Measurements from ENCODE around the gene KRT38.

DNA sequence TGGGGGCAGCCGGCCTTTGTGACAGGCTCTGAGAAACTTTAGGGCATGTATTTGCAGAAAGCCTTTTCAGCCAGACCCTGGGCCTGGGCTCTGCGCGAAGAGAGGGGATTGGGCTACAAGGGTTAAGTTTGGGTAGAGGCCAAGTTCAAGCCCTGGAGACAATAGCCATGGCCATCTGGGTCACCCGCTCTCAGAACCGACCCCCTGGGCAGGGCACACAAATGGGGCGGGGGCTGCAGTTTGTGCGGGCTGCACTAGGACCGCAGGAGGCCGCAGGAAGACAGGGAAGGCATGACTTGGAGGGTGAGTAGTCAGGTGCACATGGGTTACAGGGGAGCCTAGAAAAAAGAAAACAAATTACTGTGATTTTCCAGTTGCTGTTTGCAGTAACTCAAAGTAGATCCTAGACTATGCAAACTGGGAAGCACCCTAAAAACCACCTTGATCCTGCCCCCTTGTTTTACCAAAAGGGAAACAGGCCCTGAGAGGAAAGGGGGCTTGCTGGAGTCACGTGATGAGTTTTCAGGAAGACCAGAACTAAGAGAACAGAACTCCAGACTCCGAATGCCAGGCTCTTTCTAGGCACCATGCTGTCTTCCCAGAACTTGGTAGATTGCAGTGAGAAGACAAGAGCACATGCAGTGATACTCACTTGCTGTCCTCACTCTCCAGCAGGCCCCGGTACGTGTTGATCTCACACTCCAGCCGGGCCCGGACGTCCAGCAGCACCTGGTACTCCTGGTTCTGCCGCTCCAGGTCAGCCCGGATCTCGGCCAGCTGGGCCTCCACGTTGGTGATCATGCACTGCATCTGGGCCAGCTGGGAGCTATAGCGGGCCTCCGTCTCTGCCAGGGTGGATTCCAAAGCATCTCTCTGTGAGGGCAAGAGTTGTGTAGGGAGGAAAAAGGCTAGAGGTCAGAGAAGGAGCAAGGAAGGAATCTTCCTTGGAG, 36.4 kb upstream of the KRT38 start:
- TF ChIP-seq EZH2 (IDR thresholded peaks at IDR 0.05; ENCODE audit: borderline replicate concordance, low read depth, low read length, severe bottlenecking): no peak
- TF ChIP-seq, protein P1, sequence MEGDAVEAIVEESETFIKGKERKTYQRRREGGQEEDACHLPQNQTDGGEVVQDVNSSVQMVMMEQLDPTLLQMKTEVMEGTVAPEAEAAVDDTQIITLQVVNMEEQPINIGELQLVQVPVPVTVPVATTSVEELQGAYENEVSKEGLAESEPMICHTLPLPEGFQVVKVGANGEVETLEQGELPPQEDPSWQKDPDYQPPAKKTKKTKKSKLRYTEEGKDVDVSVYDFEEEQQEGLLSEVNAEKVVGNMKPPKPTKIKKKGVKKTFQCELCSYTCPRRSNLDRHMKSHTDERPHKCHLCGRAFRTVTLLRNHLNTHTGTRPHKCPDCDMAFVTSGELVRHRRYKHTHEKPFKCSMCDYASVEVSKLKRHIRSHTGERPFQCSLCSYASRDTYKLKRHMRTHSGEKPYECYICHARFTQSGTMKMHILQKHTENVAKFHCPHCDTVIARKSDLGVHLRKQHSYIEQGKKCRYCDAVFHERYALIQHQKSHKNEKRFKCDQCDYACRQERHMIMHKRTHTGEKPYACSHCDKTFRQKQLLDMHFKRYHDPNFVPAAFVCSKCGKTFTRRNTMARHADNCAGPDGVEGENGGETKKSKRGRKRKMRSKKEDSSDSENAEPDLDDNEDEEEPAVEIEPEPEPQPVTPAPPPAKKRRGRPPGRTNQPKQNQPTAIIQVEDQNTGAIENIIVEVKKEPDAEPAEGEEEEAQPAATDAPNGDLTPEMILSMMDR (IDR thresholded peaks at IDR 0.05; ENCODE audit: borderline replicate concordance, extremely low read depth, low read length, poor library complexity, severe bottlenecking): no peak

All from DND-41 (cell line).